ENCODE data around the gene CACNA2D3. TPM values are rescaled to one million over a fixed set of nuclear protein-coding genes. Genes with fewer than 3 reads are reported as not detected.

CACNA2D3 gene
- total and polyA plus RNA-seq, 4 donors: 0.06 to 0.37 (median 0.08) TPM; not detected in 1

GRCh38 chr3:54424292-54424691 lies 301.9 kb downstream of the CACNA2D3 start:
- TF ChIP-seq RAD21 (IDR thresholded peaks at IDR 0.05): no peak
- no peak for TF ChIP-seq HNF4A (conservative IDR thresholded peaks at IDR 0.05)
- no peak for TF ChIP-seq CTCF (IDR thresholded peaks at IDR 0.05; ENCODE audit: low read depth, low read length, missing input control)
- no peak for TF ChIP-seq FOXA1 (IDR thresholded peaks at IDR 0.05)
- TF ChIP-seq YY1 (IDR thresholded peaks at IDR 0.05): no peak
- no peak for TF ChIP-seq EGR1 (IDR thresholded peaks at IDR 0.05; ENCODE audit: low read depth in 2 of 2)
- no peak for TF ChIP-seq HNF4G (IDR thresholded peaks at IDR 0.05)
- no peak for TF ChIP-seq RXRA (IDR thresholded peaks at IDR 0.05)
- no peak for TF ChIP-seq MAX (IDR thresholded peaks at IDR 0.05)
- TF ChIP-seq NR2F2 (IDR thresholded peaks at IDR 0.05): no peak
- no peak for TF ChIP-seq ZBTB33 (IDR thresholded peaks at IDR 0.05)
- TF ChIP-seq SP1 (IDR thresholded peaks at IDR 0.05): no peak
- no peak for TF ChIP-seq REST (IDR thresholded peaks at IDR 0.05)
- TF ChIP-seq GABPA (IDR thresholded peaks at IDR 0.05 in 1 of 2, conservative IDR thresholded peaks at IDR 0.05 in 1 of 2): no peak
- no peak for TF ChIP-seq TAF1 (conservative IDR thresholded peaks at IDR 0.05)
- no peak for TF ChIP-seq FOXA2 (IDR thresholded peaks at IDR 0.05)
- no peak for TF ChIP-seq ATF3 (IDR thresholded peaks at IDR 0.05)
- WGBS: 61% methylated on average over 2 of the region's 2 CpGs
- DNase-seq (ENCODE audit: low spot score): no peak

GRCh38 chr3:54426381-54426780 lies 304.0 kb downstream of the CACNA2D3 start:
- Histone ChIP-seq H3K9ac (ENCODE audit: low read depth in 1 of 2, low read length in 2 of 2) (no peak overlapping the region), H3K27ac (ENCODE audit: low read depth in 1 of 2, low read length in 2 of 2) (no peak overlapping the region), H3K27me3 (ENCODE audit: control insufficient read depth in 4 of 4, insufficient read depth in 4 of 4, low read length in 3 of 4) (peaks cover 0 to 3% (median 1%) of the 10 kb centered on the region in 4 donors), H3K4me3 (ENCODE audit: low read depth in 1 of 3, low read length in 3 of 3) (no peak overlapping the region), H3K9me3 (ENCODE audit: control insufficient read depth in 4 of 4, low read length in 3 of 4) (no peaks in the 10 kb centered on the region), H3K36me3 (ENCODE audit: control insufficient read depth in 4 of 4, insufficient read depth in 3 of 4, low read depth in 1 of 4, low read length in 3 of 4) (no peaks in the 10 kb centered on the region), H3K4me1 (ENCODE audit: control insufficient read depth in 4 of 4, insufficient read depth in 4 of 4, low read length in 3 of 4) (no peaks in the 10 kb centered on the region)
- no peak for TF ChIP-seq SP1 (IDR thresholded peaks at IDR 0.05)
- no peak for DNase-seq (ENCODE audit: low spot score)

More at GRCh38 chr3:54424292-54424691, 301.9 kb downstream of the CACNA2D3 start:
- no peak overlapping the region for H3K4me3 ChIP-seq (ENCODE audit: low read depth in 1 of 3, low read length in 3 of 3)
- H3K4me1 ChIP-seq (ENCODE audit: control insufficient read depth in 4 of 4, insufficient read depth in 4 of 4, low read length in 3 of 4): no peaks in the 10 kb centered on the region
- no peaks in the 10 kb centered on the region for H3K36me3 ChIP-seq (ENCODE audit: control insufficient read depth in 4 of 4, insufficient read depth in 3 of 4, low read depth in 1 of 4, low read length in 3 of 4)
- no peak overlapping the region for H3K9ac ChIP-seq (ENCODE audit: low read depth in 1 of 2, low read length in 2 of 2)
- no peaks in the 10 kb centered on the region for H3K9me3 ChIP-seq (ENCODE audit: control insufficient read depth in 4 of 4, low read length in 3 of 4)
- H3K27me3 ChIP-seq (ENCODE audit: control insufficient read depth in 4 of 4, insufficient read depth in 4 of 4, low read length in 3 of 4): peaks cover 0 to 3% (median 1%) of the 10 kb centered on the region in 4 donors
- no peak overlapping the region for H3K27ac ChIP-seq (ENCODE audit: low read depth in 1 of 2, low read length in 2 of 2)
